SK-N-SH treated with all-trans-retinoic acid at 6 μM for 48 hours (cell line): ENCODE measurements around the gene DPM3.

Experiments
- ARNTL ChIP-seq: fragments of 450-650 bp; formaldehyde crosslinking; IDR thresholded peaks from 2 replicates; pipeline ENCODE4 v1.5.0; 2020; ENCODE audit warnings: low read depth, mild to moderate bottlenecking, moderate library complexity, borderline replicate concordance
- CSDC2 ChIP-seq: fragments of 250-450 bp; sonication (Bioruptor Pico); IDR thresholded peaks from 2 replicates; pipeline ENCODE4 v1.5.0; 2020; ENCODE audit warnings: mild to moderate bottlenecking, moderate library complexity
- ESRRG ChIP-seq: fragments of 250-450 bp; sonication (Bioruptor Pico); IDR thresholded peaks from 2 replicates; pipeline ENCODE4 v1.6.1; 2021; ENCODE audit warnings: mild to moderate bottlenecking
- GLIS3 ChIP-seq: fragments of 250-450 bp; sonication (Bioruptor Pico); IDR thresholded peaks from 2 replicates; pipeline ENCODE4 v1.5.0; 2020; ENCODE audit warnings: mild to moderate bottlenecking, moderate library complexity
- OSR1 ChIP-seq: fragments of 250-450 bp; sonication (Bioruptor Pico); IDR thresholded peaks from 2 replicates; pipeline ENCODE4 v1.8.0; 2022; ENCODE audit warnings: moderate library complexity, mild to moderate bottlenecking, inconsistent platforms
- RARB ChIP-seq: fragments of 250-450 bp; sonication (Bioruptor Pico); IDR thresholded peaks from 2 replicates; pipeline ENCODE4 v1.8.0; 2021; ENCODE audit warnings: mild to moderate bottlenecking, moderate library complexity
- TCF4 ChIP-seq: fragments of 250-450 bp; sonication (Bioruptor Pico); IDR thresholded peaks from 2 replicates; pipeline ENCODE4 v1.8.0; 2021; ENCODE audit warnings: mild to moderate bottlenecking, moderate library complexity, borderline replicate concordance
- ZFP3 ChIP-seq: fragments of 250-450 bp; sonication (Bioruptor Pico); IDR thresholded peaks from 2 replicates; pipeline ENCODE4 v1.5.0; 2020; ENCODE audit warnings: mild to moderate bottlenecking, moderate library complexity
- ZFP30 ChIP-seq: fragments of 450-650 bp; formaldehyde crosslinking; IDR thresholded peaks from 2 replicates; pipeline ENCODE4 v1.5.0; 2022; ENCODE audit warnings: mild to moderate bottlenecking, moderate library complexity
- ZNF70 ChIP-seq: fragments of 450-650 bp; formaldehyde crosslinking; IDR thresholded peaks from 2 replicates; pipeline ENCODE4 v1.5.0; 2020; ENCODE audit warnings: mild to moderate bottlenecking, moderate library complexity
- ZNF8 ChIP-seq: fragments of 450-650 bp; formaldehyde crosslinking; IDR thresholded peaks from 2 replicates; pipeline ENCODE4 v1.5.0; 2020; ENCODE audit warnings: mild to moderate bottlenecking, moderate library complexity
- TF ChIP-seq, protein P1 (sequence below): fragments of 250-450 bp; sonication (Bioruptor Pico); IDR thresholded peaks from 2 replicates; pipeline ENCODE4 v1.5.1; 2020; ENCODE audit warnings: low read depth, mild to moderate bottlenecking, moderate library complexity
- TF ChIP-seq, protein P2 (sequence below): fragments of 250-450 bp; sonication (Bioruptor Pico); IDR thresholded peaks from 2 replicates; pipeline ENCODE4 v1.8.0; 2020; ENCODE audit warnings: mild to moderate bottlenecking, moderate library complexity, borderline replicate concordance

- TF ChIP-seq ZFP30 (CRISPR knock-in tag) (no peak), OSR1 (CRISPR knock-in tag) (no peak), CSDC2 (CRISPR knock-in tag) (no peak), ESRRG (no peak), TCF4 (CRISPR knock-in tag) (no peak), RARB (no peak), ZNF70 (CRISPR knock-in tag) (no peak), ZFP3 (CRISPR knock-in tag) (no peak), GLIS3 (CRISPR knock-in tag) (no peak), ZNF8 (no peak), ARNTL (CRISPR knock-in tag) (no peak)
- TF ChIP-seq, protein P1, sequence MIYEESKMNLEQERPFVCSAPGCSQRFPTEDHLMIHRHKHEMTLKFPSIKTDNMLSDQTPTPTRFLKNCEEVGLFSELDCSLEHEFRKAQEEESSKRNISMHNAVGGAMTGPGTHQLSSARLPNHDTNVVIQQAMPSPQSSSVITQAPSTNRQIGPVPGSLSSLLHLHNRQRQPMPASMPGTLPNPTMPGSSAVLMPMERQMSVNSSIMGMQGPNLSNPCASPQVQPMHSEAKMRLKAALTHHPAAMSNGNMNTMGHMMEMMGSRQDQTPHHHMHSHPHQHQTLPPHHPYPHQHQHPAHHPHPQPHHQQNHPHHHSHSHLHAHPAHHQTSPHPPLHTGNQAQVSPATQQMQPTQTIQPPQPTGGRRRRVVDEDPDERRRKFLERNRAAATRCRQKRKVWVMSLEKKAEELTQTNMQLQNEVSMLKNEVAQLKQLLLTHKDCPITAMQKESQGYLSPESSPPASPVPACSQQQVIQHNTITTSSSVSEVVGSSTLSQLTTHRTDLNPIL (CRISPR knock-in tag) = no peak
- TF ChIP-seq, protein P2, sequence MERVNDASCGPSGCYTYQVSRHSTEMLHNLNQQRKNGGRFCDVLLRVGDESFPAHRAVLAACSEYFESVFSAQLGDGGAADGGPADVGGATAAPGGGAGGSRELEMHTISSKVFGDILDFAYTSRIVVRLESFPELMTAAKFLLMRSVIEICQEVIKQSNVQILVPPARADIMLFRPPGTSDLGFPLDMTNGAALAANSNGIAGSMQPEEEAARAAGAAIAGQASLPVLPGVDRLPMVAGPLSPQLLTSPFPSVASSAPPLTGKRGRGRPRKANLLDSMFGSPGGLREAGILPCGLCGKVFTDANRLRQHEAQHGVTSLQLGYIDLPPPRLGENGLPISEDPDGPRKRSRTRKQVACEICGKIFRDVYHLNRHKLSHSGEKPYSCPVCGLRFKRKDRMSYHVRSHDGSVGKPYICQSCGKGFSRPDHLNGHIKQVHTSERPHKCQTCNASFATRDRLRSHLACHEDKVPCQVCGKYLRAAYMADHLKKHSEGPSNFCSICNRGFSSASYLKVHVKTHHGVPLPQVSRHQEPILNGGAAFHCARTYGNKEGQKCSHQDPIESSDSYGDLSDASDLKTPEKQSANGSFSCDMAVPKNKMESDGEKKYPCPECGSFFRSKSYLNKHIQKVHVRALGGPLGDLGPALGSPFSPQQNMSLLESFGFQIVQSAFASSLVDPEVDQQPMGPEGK (CRISPR knock-in tag) = no peak
Measured at GRCh38 chr1:155178441-155179111, 38.2 kb upstream of the DPM3 start.
